Fibroblast of skin of right biceps (primary cell): Measurements from ENCODE around the gene DPF3.
A peak's percentile ranks its signal among the peaks of the same experiment; 100 is the strongest.

Experiments used
- DNase-seq: peaks from one replicate; pipeline ENCODE4 v3.0.0-alpha.2; 2013

The DPF3 gene

DNA sequence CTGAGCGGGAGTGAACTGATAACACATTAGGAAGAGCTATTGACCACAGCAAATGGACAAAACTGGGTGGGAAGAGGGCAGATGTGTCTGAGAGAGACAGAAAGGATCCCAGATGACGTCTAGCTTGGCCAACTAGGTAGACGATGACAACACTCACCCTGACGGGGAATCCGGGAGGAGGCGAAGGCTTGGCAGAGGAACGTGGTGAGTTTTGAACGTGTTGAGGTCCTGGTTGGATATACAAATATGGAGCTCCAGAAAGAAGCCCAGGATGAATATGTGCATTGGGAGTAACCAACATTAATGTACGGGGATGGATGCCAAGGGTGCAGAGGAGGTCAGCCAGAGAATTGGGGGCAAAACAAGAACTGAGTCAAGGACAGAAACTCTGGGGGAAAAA is 60.7 kb downstream of the DPF3 start:
- no peak for DNase-seq

- no peak for DNase-seq
Measured at GRCh38 chr14:72830786-72831594, 62.9 kb downstream of the DPF3 start.

DNA sequence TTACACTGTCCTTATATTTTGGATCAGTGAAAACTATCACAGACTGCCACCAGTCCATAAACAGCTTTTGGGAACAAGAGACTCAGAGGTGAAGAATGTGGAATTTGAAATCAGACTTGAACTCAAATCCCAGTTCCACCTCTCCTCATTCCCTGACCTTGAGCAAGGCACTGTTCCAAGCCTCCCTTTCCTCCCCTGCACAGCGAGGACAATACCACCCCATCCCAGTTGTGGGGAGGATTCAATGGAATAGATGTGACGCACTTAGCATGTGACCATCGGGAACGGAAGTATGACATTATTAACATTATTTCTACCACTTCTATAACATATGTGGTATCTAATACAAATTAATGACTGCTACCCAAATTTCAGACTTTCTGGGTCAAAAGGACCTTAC is 63.5 kb downstream of the DPF3 start:
- DNase-seq, result no peak

GRCh38 chr14:72828604-72829003 is 65.3 kb downstream of the DPF3 start:
- no peak for DNase-seq

GRCh38 chr14:72826039-72826438 is 67.9 kb downstream of the DPF3 start:
- DNase-seq, result no peak

DNA sequence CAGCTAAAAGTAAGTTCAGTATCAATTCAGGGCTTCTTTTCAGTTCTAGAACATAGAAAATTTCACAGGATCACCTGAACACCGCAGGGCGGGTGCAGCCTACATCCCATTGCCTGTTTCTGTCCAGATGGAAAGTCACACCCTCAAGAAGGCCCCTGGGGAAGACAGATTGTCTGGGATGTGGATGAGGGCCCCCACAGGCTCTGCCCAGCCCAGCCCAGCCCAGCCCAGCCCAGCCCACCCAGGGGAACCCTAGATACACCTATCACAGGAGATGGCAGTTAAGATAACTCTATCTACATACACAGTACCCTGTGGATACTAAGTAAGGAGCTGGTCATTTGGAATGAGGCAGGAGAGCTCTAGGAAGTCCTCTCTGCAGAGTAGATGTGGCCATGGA is 68.4 kb downstream of the DPF3 start:
- no peak for DNase-seq

DNA sequence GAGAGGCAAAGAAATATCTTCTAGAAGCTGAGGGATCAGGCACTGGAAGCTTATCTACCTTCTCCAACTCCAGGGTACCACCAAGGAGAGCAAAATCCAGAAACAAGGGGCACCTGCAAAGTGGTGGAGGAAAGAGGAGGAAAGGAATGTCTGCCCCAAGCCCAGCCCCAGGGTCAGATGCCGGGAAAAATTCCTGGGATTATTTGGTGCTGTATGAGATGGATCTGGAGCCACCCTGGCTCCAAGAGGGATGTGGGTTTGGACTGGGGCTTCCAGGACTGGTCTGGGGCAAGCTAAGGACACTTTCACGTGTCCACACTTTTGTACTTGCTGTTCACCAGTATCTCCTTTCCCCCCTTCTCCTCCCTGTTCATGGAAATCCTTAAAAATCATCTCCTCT is 69.8 kb downstream of the DPF3 start:
- DNase-seq, result peak; percentile 28

GRCh38 chr14:72822946-72823611 is 70.8 kb downstream of the DPF3 start:
- no peak for DNase-seq

- no peak for DNase-seq
Measured at GRCh38 chr14:72818998-72819397, 74.9 kb downstream of the DPF3 start.

GRCh38 chr14:72816287-72816686 is 77.6 kb downstream of the DPF3 start:
- no peak for DNase-seq

GRCh38 chr14:72815430-72815829 is 78.5 kb downstream of the DPF3 start:
- DNase-seq, result no peak

GRCh38 chr14:72812292-72812851 is 81.5 kb downstream of the DPF3 start:
- DNase-seq, result no peak

DNA sequence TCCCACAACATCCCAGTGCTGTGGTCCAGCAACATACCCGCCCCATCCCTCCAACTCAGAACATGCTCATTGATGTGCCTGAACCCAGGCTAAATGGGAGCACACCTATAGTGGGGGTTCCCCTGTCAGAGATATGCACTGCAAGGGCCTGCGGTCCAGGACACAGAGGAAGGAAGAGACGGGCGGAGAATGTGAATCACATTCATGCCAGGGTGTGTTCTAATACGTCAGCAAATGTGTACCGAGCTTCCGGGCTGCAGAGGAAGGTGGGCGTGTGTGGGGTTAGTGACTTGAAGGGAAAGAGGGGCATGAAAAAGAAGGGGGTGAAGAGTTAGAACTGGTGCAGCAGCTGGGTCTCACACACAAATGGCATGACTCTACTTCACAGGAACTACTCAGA is 83.7 kb downstream of the DPF3 start:
- DNase-seq, result no peak

DNA sequence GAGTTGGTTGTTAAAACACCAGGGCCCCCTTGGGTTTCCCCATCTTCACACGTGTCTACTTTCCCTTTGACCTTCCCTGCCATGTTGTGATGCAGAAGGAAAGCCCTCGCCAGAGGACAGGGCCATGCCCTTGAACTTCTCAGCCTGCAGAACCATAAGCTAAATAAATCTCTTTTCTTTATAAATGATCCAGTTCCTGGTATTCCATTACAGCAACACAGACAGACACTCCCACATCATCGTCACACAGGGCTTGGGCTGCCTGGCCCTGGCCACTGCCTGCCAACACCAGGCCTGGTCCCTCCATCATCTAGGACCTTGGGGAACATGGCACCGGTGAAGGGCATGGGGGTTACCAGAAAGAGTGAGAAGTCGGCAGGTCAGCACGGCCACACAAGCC is 84.8 kb downstream of the DPF3 start:
- DNase-seq, result no peak

- no peak for DNase-seq
Measured at GRCh38 chr14:72808564-72808963, 85.3 kb downstream of the DPF3 start.

GRCh38 chr14:72802588-72802946 is 91.3 kb downstream of the DPF3 start:
- no peak for DNase-seq

- DNase-seq, result no peak
Measured at GRCh38 chr14:72801836-72802587, 91.9 kb downstream of the DPF3 start.

- DNase-seq, result peak; percentile 89
Measured at GRCh38 chr14:72801381-72801812, 92.5 kb downstream of the DPF3 start.

DNA sequence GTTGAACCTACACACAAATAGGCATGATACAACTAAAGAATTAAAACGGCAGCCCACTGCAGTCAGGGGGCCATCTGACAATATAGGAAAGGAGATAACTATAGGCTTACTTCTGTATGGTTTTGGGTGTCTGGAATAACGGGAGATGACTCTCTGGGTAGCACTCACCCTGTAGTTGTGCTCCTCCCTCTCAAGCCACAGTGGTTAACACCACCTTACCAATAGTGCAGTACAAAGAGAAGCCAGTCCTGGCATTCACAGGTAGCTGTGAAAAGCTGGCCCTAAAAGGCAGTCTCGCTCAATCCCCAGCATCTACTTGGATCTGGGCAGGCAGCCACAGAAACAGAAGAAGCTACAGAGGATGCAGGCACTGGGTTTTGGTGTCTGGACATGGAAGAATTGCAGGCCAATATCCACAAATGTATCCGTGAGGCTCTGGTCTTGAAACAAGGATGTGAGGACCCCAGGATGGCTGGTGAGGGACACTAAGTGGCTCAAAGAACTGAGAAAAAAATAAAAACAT is 93.0 kb downstream of the DPF3 start:
- DNase-seq, result no peak

DNA sequence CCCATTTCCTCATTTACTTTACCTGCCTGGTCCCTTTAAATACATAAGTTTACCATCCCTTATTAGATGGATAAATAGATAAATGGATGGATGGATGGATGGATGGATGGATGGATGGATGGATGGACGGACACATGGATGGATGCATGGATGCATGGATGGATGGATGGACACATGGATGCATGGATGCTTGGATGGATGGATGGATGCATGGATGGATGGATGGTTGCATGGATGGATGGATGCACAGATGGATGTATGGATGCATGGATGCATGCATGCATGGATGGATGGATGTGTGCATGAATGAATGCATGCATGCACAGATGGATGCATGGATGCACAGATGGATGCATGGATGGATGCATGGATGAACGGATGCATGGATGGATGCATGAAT is 93.6 kb downstream of the DPF3 start:
- no peak for DNase-seq

DNA sequence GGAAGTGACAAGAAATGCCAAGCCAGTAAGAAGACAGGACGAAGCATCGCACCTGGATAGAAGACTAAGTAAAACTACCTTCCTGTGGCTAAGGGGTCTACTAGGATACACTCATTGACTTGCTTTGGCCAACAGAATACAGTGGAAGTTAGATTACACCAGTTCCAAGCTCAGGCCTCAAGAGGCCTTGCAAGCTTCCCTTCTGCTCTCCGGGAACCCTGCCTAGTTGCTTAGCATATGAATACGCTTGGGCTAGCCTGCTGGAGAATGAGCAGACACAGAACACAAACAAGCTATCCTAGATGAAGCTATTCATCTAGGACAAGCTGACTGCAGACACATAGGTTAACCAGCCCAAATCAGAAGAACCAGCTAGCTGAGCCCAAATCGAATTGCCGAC is 97.0 kb downstream of the DPF3 start:
- DNase-seq, result no peak

- DNase-seq, result no peak
Measured at GRCh38 chr14:72793156-72793939, 100.6 kb downstream of the DPF3 start.
